HG02798 (cell line): ENCODE results near the gene BRMS1L.
"Not testable (repeated sequence)": the region's sequence is repeated elsewhere in the genome, so short reads cannot be mapped to it uniquely, and the experiment has no call there.

Source experiments
- ATAC-seq: cut with Tn5 transposase; IDR thresholded peaks from one replicate; pipeline ENCODE4 v1.9.1; 2021; ENCODE audit warnings: mild to moderate bottlenecking; ENCODE audit not compliant: unreplicated experiment, poor library complexity

Gene BRMS1L

DNA sequence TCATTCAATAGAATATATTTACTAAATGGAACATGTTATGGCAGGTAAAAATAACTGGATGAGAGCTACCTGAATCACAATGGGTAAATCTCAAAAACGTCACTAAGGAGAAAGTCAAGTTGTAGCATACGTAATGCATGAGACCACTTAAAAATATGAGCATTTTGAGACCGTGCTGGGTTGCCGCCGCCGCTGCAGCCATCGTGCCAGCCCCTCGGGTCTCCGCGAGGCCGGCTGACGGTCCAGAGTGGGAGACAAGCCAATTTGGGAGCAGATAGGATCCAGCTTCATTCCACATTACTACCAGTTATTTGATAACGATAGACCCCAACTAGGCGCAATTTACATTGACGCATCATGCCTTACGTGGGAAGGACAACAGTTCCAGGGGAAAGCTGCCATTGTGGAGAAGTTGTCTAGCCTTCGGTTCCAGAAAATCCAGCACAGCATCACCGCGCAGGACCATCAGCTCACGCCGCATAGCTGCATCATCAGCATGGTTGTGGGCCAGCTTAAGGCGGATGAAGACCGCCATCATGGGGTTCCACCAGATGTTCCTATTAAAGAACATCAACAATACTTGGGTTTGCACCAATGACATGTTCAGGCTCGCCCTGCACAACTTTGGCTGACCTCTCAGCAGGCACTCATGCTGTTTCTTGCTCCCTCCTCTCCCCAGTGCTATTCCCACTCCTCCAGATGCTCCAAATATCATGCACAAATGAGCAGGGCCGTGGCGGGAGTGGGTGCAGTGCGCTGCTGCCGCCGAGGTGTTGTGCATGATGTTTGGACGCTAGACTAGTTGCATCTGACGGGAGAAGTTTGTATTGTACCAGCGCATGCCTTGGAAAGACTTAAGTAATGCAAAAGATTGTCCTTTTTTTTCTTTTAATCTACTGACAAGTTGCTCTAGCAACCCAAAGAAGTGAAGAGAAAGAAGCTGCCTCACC, 6.3 kb upstream of the BRMS1L start:
- no peak for ATAC-seq

DNA sequence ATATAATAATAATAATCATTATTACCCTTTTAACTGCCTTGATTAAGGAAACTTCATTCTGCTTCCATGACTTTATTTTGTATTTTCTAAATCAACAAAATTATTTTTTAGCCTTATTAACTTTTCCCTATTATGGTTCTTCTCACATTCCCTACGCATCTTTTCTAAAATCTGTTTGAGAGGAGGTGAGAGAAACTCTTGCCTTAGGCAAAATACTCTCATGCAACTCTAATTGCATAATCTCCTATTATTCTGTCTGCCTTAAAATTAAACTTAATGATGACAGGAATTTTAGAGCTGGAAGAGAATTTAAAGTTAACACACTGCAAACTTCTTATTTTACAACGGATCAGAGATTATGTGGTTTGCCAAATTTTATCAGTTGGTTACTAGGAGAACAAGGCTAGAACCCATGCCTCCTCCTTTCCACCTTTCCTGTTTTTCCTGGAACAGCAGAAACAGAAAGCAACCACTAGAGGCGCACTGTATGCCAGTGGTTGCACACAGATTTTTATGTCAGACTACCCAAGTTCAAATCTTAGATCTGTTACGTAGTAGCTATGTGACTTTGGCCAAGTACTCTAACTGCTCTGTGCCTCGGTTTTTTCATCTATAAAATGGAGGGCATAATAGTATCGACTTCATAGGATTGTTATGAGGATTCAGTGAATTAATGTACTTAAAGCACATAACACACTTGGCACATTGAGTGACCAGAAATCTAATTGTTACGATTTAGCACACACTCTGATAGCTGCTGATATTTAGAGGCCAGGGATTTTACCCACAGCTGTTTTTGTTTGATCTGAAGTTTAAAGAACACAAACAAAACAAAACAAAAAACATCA, 4.3 kb upstream of the BRMS1L start:
- no peak for ATAC-seq

- no peak for ATAC-seq
Observed at GRCh38 chr14:35822501-35822900, 3.6 kb upstream of the BRMS1L start.

GRCh38 chr14:35824446-35825165, 1.5 kb upstream of the BRMS1L start:
- ATAC-seq, result not testable (repeated sequence)

DNA sequence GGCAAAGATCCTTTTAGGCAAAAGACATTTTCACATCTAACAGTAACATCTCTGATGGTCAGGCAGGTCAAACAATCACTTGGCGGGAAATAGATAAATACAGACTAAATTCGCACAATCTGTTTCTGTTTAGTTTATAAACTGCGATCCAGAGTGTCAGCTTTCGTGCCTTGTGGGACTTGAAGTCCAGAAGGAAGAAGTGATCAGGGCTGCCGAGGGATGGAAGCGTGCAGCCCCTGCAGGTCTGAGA, 245 bp upstream of the BRMS1L start:
- no peak for ATAC-seq

GRCh38 chr14:35826952-35827416, 846 bp downstream of the BRMS1L start:
- no peak for ATAC-seq

DNA sequence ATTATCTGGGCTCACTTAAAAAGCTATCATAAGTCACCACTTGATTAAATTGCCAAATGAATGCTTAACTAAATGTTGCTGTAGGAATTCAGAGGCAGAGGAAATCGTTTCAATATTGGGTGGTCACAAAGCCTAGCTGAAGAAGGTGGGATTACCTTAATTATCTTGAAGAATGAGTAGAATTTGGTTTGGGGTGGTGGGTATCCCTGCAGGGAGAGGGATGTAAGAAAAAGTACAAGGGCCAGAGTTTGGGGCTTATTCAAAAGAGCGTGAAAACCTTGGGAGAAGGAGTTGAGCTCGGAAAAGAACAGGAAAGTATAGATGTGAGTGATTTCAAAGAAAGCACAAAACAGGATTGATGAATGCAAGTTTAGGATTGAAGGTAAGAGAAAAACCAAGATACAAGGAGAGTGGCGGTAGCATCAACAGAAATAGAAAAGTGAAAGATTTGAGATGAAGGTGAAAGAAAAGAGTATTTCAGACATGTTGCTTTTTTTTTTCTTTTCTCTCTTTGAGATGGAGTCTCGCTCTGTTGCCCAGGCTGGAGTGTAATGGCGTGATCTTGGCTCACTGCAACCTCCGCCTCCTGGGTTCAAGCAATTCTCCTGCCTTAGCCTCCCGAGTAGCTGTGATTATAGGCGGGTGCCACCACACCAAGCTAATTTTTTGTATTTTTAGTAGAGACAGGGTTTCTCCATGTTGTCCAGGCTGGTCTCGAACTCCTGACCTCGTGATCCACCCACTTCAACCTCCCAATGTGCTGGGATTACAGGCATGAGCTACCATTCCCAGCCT, 1.7 kb downstream of the BRMS1L start:
- no peak for ATAC-seq

DNA sequence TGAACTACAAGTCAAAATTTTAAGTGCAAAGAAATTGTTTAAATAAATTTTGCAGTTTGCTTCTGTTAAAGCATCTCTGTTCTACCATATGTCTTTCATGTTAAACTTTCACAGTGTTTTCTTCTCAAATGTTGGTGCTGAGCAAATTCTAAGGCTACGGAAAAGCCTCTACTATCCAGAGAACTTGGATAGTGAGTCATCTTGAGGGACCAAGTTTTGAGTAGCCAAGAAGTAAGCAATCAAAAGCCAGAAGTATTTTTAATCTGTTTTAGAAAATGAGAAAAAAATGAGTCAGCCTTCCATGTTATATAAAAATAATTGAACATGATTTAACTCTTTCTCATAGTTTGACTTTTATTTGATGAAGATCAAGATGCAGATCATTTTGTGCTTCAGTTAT, 3.3 kb downstream of the BRMS1L start:
- no peak for ATAC-seq

GRCh38 chr14:35835208-35835982, 9.3 kb downstream of the BRMS1L start:
- ATAC-seq, result no peak

- ATAC-seq, result not testable (repeated sequence)
Observed at GRCh38 chr14:35841704-35842103, 15.6 kb downstream of the BRMS1L start.

DNA sequence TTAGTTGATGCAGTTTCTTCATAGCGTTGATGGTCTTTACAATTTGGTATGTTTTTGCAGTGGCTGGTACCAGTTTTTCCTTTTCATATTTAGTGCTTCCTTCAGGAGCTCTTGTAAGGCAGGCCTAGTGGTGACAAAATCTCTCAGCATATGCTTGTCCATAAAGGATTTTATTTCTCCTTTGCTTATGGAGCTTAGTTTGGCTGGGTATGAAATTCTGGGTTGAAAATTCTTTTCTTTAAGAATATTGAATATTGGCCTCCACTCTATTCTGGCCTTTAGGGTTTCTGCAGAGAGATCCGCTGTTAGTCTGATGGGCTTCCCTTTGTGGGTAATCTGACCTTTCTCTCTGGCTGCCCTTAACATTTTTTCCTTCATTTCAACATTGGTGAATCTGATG, 16.1 kb downstream of the BRMS1L start:
- ATAC-seq, result not testable (repeated sequence)

DNA sequence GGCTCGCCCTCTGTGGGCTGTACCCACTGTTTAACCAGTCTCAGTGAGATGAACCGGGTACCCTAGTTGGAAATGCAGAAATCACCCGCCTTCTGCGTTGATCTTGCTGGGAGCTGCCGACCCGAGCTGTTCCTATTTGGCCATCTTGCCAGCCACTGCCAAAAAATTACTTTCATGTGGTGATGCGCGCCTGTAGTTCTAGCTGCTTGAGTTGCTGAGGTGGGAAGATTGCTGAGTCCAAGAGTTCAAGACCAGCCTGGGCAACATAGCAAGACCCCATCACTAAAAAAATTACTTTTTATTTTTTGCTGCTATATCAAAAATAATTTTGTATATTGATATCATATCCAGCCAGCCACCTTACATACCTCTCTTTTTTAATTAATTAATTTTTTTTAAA, 18.4 kb downstream of the BRMS1L start:
- no peak for ATAC-seq

DNA sequence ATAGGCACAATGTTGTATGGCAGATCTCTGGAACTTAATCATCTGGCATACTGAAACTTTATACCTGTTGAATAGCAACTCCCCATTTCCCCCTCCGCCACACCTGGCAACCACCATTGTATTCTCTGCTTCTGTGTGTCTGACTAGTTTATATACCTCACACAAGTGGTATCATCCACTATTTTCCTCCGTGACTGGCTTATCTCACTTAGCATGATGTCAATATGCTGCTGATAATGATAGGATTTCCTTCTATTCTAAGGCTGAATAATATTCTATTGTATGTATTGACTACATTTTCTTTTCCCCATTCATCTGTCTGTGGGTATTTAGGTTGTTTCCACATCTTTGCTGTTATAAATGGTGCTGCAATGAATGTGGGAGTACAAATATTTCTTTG, 21.5 kb downstream of the BRMS1L start:
- no peak for ATAC-seq

GRCh38 chr14:35849122-35849521, 23.0 kb downstream of the BRMS1L start:
- no peak for ATAC-seq

DNA sequence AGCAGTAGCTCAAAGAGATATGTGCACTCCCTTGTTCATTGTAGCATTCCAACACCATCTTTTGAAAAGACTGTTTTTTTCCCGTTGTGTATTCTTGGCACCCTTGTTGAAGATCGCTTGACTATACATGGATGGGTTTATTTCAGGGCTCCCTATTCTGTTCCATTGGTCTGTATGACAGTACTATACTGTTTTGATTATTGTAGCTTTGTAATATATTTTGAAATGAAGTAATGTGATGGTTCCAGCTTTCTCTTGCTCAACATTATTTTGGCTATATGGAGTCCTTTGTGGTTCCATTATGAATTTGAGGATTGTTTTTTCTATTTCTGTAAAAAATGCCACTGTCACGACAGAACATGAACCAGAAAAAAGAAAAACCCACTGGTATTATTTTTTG, 25.7 kb downstream of the BRMS1L start:
- no peak for ATAC-seq

- ATAC-seq, result no peak
Observed at GRCh38 chr14:35853225-35853624, 27.1 kb downstream of the BRMS1L start.

GRCh38 chr14:35854696-35855270, 28.6 kb downstream of the BRMS1L start:
- no peak for ATAC-seq

DNA sequence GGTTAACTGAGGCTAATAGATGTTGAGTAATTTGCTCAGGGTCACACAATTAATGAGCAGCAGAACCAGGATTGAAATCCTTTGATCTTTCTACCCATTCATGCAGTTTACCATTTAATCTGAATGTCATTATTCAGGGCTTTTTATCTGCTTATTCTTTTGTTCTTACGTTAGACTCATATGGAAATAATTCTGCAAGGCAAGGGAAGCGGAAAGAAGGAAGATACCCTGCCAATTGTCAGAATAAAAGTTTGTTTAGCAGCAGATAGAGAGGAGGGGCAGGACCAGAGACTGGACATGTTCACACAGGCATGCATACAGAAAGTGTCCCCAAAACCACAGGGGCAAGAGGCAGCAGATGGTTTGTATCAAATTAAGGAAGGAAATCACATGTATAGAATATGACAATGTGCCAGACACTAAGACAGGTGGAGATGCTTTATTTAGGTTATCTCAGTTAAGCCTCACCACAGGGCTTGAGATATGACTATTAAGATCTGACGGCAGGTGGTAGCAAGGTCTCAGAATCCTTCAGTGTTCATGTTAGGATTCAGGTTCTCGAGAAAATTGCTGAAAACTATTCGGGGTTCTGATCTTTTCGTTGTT, 29.8 kb downstream of the BRMS1L start:
- peak; percentile 96 for ATAC-seq
